ENCODE data around the gene FMNL2.
A peak's percentile ranks its signal among the peaks of the same experiment; 100 is the strongest.

The FMNL2 gene

GRCh38 chr2:152572031-152572430, 237.1 kb downstream of the FMNL2 start (continued):
- no peak for TF ChIP-seq OSR1 (CRISPR knock-in tag; IDR thresholded peaks at IDR 0.05)
- no peak for TF ChIP-seq ISL1 (CRISPR knock-in tag; IDR thresholded peaks at IDR 0.05)
- TF ChIP-seq TOX (CRISPR knock-in tag; IDR thresholded peaks at IDR 0.05; ENCODE audit: borderline replicate concordance): no peak
- no peak for TF ChIP-seq CSRNP3 (CRISPR knock-in tag; IDR thresholded peaks at IDR 0.05)
- no peak for TF ChIP-seq ZNF70 (CRISPR knock-in tag; IDR thresholded peaks at IDR 0.05)
- no peak for TF ChIP-seq GLIS3 (CRISPR knock-in tag; IDR thresholded peaks at IDR 0.05)
- no peak for TF ChIP-seq ZNF8 (CRISPR knock-in tag; IDR thresholded peaks at IDR 0.05)
- no peak for TF ChIP-seq ZFP3 (CRISPR knock-in tag; IDR thresholded peaks at IDR 0.05)
- no peak for TF ChIP-seq PPARA (CRISPR knock-in tag; IDR thresholded peaks at IDR 0.05; ENCODE audit: borderline replicate concordance)
- TF ChIP-seq ZNF565 (CRISPR knock-in tag; conservative IDR thresholded peaks at IDR 0.05; ENCODE audit: low read depth): no peak
- no peak for TF ChIP-seq ZC3H10 (CRISPR knock-in tag; IDR thresholded peaks at IDR 0.05)
- no peak for TF ChIP-seq TCF4 (CRISPR knock-in tag; IDR thresholded peaks at IDR 0.05; ENCODE audit: borderline replicate concordance)

- peak; percentile 75 for ATAC-seq
- TF ChIP-seq ZFP3 (CRISPR knock-in tag; IDR thresholded peaks at IDR 0.05) (no peak), TSHZ2 (CRISPR knock-in tag; IDR thresholded peaks at IDR 0.05) (no peak), ZNF70 (CRISPR knock-in tag; IDR thresholded peaks at IDR 0.05) (no peak), CSRNP3 (CRISPR knock-in tag; IDR thresholded peaks at IDR 0.05) (no peak), ISL1 (CRISPR knock-in tag; IDR thresholded peaks at IDR 0.05) (no peak), TCF4 (CRISPR knock-in tag; IDR thresholded peaks at IDR 0.05; ENCODE audit: borderline replicate concordance) (no peak), RARB (CRISPR knock-in tag; IDR thresholded peaks at IDR 0.05) (no peak), PATZ1 (CRISPR knock-in tag; IDR thresholded peaks at IDR 0.05; ENCODE audit: borderline replicate concordance) (no peak)
Observed at GRCh38 chr2:152573168-152573567, 238.2 kb downstream of the FMNL2 start.

GRCh38 chr2:152577579-152577978, 242.6 kb downstream of the FMNL2 start:
- no peak for TF ChIP-seq SNAI2 (CRISPR knock-in tag; IDR thresholded peaks at IDR 0.05)
- ATAC-seq: peak; percentile 45

- TF ChIP-seq RARB (CRISPR knock-in tag; IDR thresholded peaks at IDR 0.05) (no peak), ZNF70 (CRISPR knock-in tag; IDR thresholded peaks at IDR 0.05) (no peak), TOX (CRISPR knock-in tag; IDR thresholded peaks at IDR 0.05; ENCODE audit: borderline replicate concordance) (no peak), ISL1 (CRISPR knock-in tag; IDR thresholded peaks at IDR 0.05) (peak; percentile 92)
- ATAC-seq: no peak
Observed at GRCh38 chr2:152578573-152578972, 243.6 kb downstream of the FMNL2 start.

GRCh38 chr2:152580714-152581113, 245.7 kb downstream of the FMNL2 start:
- TF ChIP-seq ZNF565 (CRISPR knock-in tag; conservative IDR thresholded peaks at IDR 0.05; ENCODE audit: low read depth): no peak
- peak; percentile 56 for TF ChIP-seq ISL1 (CRISPR knock-in tag; IDR thresholded peaks at IDR 0.05)
- ATAC-seq: 0 out of 3 replicates have a peak, but pooled peaks have one; percentile 18

GRCh38 chr2:152581360-152581759, 246.4 kb downstream of the FMNL2 start:
- no peak for TF ChIP-seq SNAI2 (CRISPR knock-in tag; IDR thresholded peaks at IDR 0.05)
- no peak for TF ChIP-seq ZC3H10 (CRISPR knock-in tag; IDR thresholded peaks at IDR 0.05)
- no peak for TF ChIP-seq ZNF8 (CRISPR knock-in tag; IDR thresholded peaks at IDR 0.05)
- TF ChIP-seq OSR1 (CRISPR knock-in tag; IDR thresholded peaks at IDR 0.05): no peak
- no peak for TF ChIP-seq RARB (CRISPR knock-in tag; IDR thresholded peaks at IDR 0.05)
- TF ChIP-seq CSDC2 (CRISPR knock-in tag; IDR thresholded peaks at IDR 0.05): no peak
- TF ChIP-seq ZNF70 (CRISPR knock-in tag; IDR thresholded peaks at IDR 0.05): no peak
- TF ChIP-seq TCF4 (CRISPR knock-in tag; IDR thresholded peaks at IDR 0.05; ENCODE audit: borderline replicate concordance): no peak
- TF ChIP-seq CSRNP3 (CRISPR knock-in tag; IDR thresholded peaks at IDR 0.05): no peak
- no peak for TF ChIP-seq TSHZ2 (CRISPR knock-in tag; IDR thresholded peaks at IDR 0.05)
- no peak for TF ChIP-seq ZNF565 (CRISPR knock-in tag; conservative IDR thresholded peaks at IDR 0.05; ENCODE audit: low read depth)
- ATAC-seq: no peak
